Stimulated activated CD4-positive, alpha-beta T cell treated with anti-CD3 and anti-CD28 coated beads, TNF-alpha, amount 100 ng/mL, for 48 hours (primary cell): ENCODE results near the gene PSMB3.

ENCODE experiments used
- DNase-seq, 3 donors: peaks; one replicate each; pipeline ENCODE4 v3.0.0-alpha.2; 2020; ENCODE audit warnings: low read depth in 3 of 3

The PSMB3 gene

GRCh38 chr17:38796451-38797157, 44.1 kb downstream of the PSMB3 start:
- DNase-seq, result no peak

- DNase-seq, result no peak
Observed at GRCh38 chr17:38797158-38797490, 44.6 kb downstream of the PSMB3 start.

- DNase-seq, result no peak
Observed at GRCh38 chr17:38797828-38798227, 45.3 kb downstream of the PSMB3 start.

GRCh38 chr17:38798614-38799500, 46.3 kb downstream of the PSMB3 start:
- DNase-seq, result peak; percentile 7 to 22 (median 20)

GRCh38 chr17:38799501-38800236, 47.1 kb downstream of the PSMB3 start, which contains the start of gene PIP4K2B:
Gene PIP4K2B, minus strand, starts transcription at chr17:38799556. Its CDS starts 132 bp downstream, at chr17:38799424.
- peak; percentile 78 to 88 (median 83) for DNase-seq

- DNase-seq, result no peak
Observed at GRCh38 chr17:38800237-38800760, 47.8 kb downstream of the PSMB3 start.

GRCh38 chr17:38809828-38810227, 57.3 kb downstream of the PSMB3 start:
- DNase-seq, result no peak
